H9 (cell line): ENCODE measurements around the gene TCTA. TPM values are rescaled to one million over a fixed set of nuclear protein-coding genes. Genes with fewer than 3 reads are reported as not detected.
A peak's percentile ranks its signal among the peaks of the same experiment; 100 is the strongest.

Experiments used
- DNase-seq: peaks from one replicate; pipeline ENCODE4 v3.0.0-alpha.2; 2017
- H2AFZ ChIP-seq: one replicate; pipeline ENCODE4 v1.6.1; 2013; ENCODE audit warnings: mild to moderate bottlenecking, low read length, control low read depth, moderate library complexity
- H2AK5ac ChIP-seq: 2 replicates; pipeline ENCODE4 v1.6.1; 2013; ENCODE audit warnings: low read length, control low read depth, mixed read lengths; ENCODE audit not compliant: insufficient read length
- H2BK120ac ChIP-seq: one replicate; pipeline ENCODE4 v1.6.1; 2013; ENCODE audit warnings: low read depth, mild to moderate bottlenecking, low read length, control low read depth, inconsistent platforms; ENCODE audit not compliant: poor library complexity, severe bottlenecking
- H2BK12ac ChIP-seq: 2 replicates; pipeline ENCODE4 v1.6.1; 2013; ENCODE audit warnings: low read length, control low read depth, mixed read lengths, low read depth; ENCODE audit not compliant: insufficient read length
- H2BK15ac ChIP-seq: 2 replicates; pipeline ENCODE4 v1.6.1; 2013; ENCODE audit warnings: low read depth, low read length, control low read depth
- H2BK20ac ChIP-seq: one replicate; pipeline ENCODE4 v1.6.1; 2013; ENCODE audit warnings: low read depth, mild to moderate bottlenecking, low read length, control low read depth, inconsistent platforms; ENCODE audit not compliant: poor library complexity, severe bottlenecking
- H2BK5ac ChIP-seq: 2 replicates; pipeline ENCODE4 v1.6.1; 2013; ENCODE audit warnings: low read length, control low read depth, mixed read lengths; ENCODE audit not compliant: insufficient read length
- H3K14ac ChIP-seq: 2 replicates; pipeline ENCODE4 v1.6.1; 2013; ENCODE audit warnings: low read length, control low read depth; ENCODE audit not compliant: insufficient read depth
- H3K18ac ChIP-seq: 2 replicates; pipeline ENCODE4 v1.6.1; 2013; ENCODE audit warnings: low read depth, mild to moderate bottlenecking, mixed read lengths, low read length, control low read depth; ENCODE audit not compliant: insufficient read length
- H3K23ac ChIP-seq: 2 replicates; pipeline ENCODE4 v1.6.1; 2013; ENCODE audit warnings: low read length, control low read depth, mixed read lengths, low read depth; ENCODE audit not compliant: insufficient read length
- H3K23me2 ChIP-seq: 2 replicates; pipeline ENCODE4 v1.6.1; 2013; ENCODE audit warnings: low read depth, mild to moderate bottlenecking, mixed read lengths, low read length, control low read depth; ENCODE audit not compliant: insufficient read length, poor library complexity, severe bottlenecking
- H3K27ac ChIP-seq: 2 replicates; pipeline ENCODE4 v1.5.1; 2013; ENCODE audit warnings: low read length, control low read depth, mixed read lengths, low read depth; ENCODE audit not compliant: insufficient read length
- H3K27me3 ChIP-seq: 2 replicates; pipeline ENCODE4 v1.6.1; 2013; ENCODE audit warnings: low read length, control low read depth, inconsistent platforms; ENCODE audit not compliant: insufficient read depth
- H3K4ac ChIP-seq: 2 replicates; pipeline ENCODE4 v1.6.1; 2013; ENCODE audit warnings: low read depth, mild to moderate bottlenecking, control low read depth, inconsistent platforms, low read length, moderate library complexity
- H3K4me1 ChIP-seq: 2 replicates; pipeline ENCODE4 v1.6.1; 2013; ENCODE audit warnings: low read length, control low read depth, inconsistent platforms; ENCODE audit not compliant: insufficient read depth
- H3K4me2 ChIP-seq: 2 replicates; pipeline ENCODE4 v1.6.1; 2013; ENCODE audit warnings: low read length, control low read depth, mixed read lengths; ENCODE audit not compliant: insufficient read length, insufficient read depth
- H3K56ac ChIP-seq: 2 replicates; pipeline ENCODE4 v1.6.1; 2013; ENCODE audit warnings: low read depth, mild to moderate bottlenecking, mixed read lengths, low read length, control low read depth; ENCODE audit not compliant: insufficient read length
- H3K79me1 ChIP-seq: 2 replicates; pipeline ENCODE4 v1.6.1; 2013; ENCODE audit warnings: low read depth, mild to moderate bottlenecking, moderate library complexity, low read length, control low read depth, inconsistent platforms; ENCODE audit not compliant: insufficient read depth, poor library complexity, severe bottlenecking
- H3K79me2 ChIP-seq: 2 replicates; pipeline ENCODE4 v1.6.1; 2013; ENCODE audit warnings: low read length, control low read depth, inconsistent platforms; ENCODE audit not compliant: insufficient read depth
- H3K9ac ChIP-seq: 2 replicates; pipeline ENCODE4 v1.6.1; 2013; ENCODE audit warnings: low read length, control low read depth, mixed read lengths; ENCODE audit not compliant: insufficient read length; ENCODE audit errors: extremely low read depth
- H3K9me3 ChIP-seq: one replicate; pipeline ENCODE4 v1.6.1; 2013; ENCODE audit warnings: low read depth, low read length, inconsistent platforms; ENCODE audit not compliant: control insufficient read depth
- H3T11ph ChIP-seq: one replicate; pipeline ENCODE4 v1.6.1; 2013; ENCODE audit warnings: mild to moderate bottlenecking, low read length, control low read depth, inconsistent platforms
- H4K20me1 ChIP-seq: one replicate; pipeline ENCODE4 v1.6.1; 2013; ENCODE audit not compliant: control insufficient read depth, insufficient read length, insufficient read depth
- H4K5ac ChIP-seq: 2 replicates; pipeline ENCODE4 v1.6.1; 2013; ENCODE audit warnings: low read depth, mild to moderate bottlenecking, mixed read lengths, low read length, control low read depth; ENCODE audit not compliant: insufficient read length
- H4K8ac ChIP-seq: replicated peaks from 2 replicates; pipeline ENCODE4 v1.6.1; 2013; ENCODE audit warnings: low read length, control low read depth, mixed read lengths, low read depth; ENCODE audit not compliant: insufficient read length
- H4K91ac ChIP-seq: 2 replicates; pipeline ENCODE4 v1.6.1; 2013; ENCODE audit warnings: low read depth, mild to moderate bottlenecking, moderate library complexity, mixed read lengths, low read length, control low read depth; ENCODE audit not compliant: insufficient read length
- H3K27ac Mint-ChIP-seq, 3 experiments: 2 replicates in 2 of 3; 3 replicates in 1 of 3; pipeline ENCODE4 v1.8.0; 2020 to 2021; ENCODE audit warnings: mixed read lengths in 3 of 3, mild to moderate bottlenecking in 1 of 3, moderate library complexity in 1 of 3
- H3K27me3 Mint-ChIP-seq: 2 replicates; pipeline ENCODE4 v1.8.0; 2021; ENCODE audit warnings: low read depth, mild to moderate bottlenecking, moderate library complexity, mixed read lengths
- H3K36me3 Mint-ChIP-seq, 3 experiments: 2 replicates in 2 of 3; 3 replicates in 1 of 3; pipeline ENCODE4 v1.8.0; 2020 to 2021; ENCODE audit warnings: low read depth in 3 of 3, mixed read lengths in 3 of 3; ENCODE audit not compliant: insufficient read depth in 1 of 3
- H3K4me1 Mint-ChIP-seq, 2 experiments: 2 replicates each; pipeline ENCODE4 v1.8.0; 2020; ENCODE audit warnings: mixed read lengths in 2 of 2
- H3K4me3 Mint-ChIP-seq, 2 experiments: 2 replicates in 1 of 2; 3 replicates in 1 of 2; pipeline ENCODE4 v1.8.0; 2020 to 2021; ENCODE audit warnings: mild to moderate bottlenecking in 2 of 2, mixed read lengths in 2 of 2, moderate library complexity in 1 of 2
- H3K9me3 Mint-ChIP-seq, 2 experiments: 2 replicates in 1 of 2; 3 replicates in 1 of 2; pipeline ENCODE4 v1.8.0; 2020; ENCODE audit warnings: mild to moderate bottlenecking in 2 of 2, mixed read lengths in 2 of 2, moderate library complexity in 1 of 2
- CTCF ChIP-seq: fragments of 200-600 bp; sonication (generic); conservative IDR thresholded peaks from 3 replicates; pipeline ENCODE4 v1.8.0; 2021; ENCODE audit warnings: antibody characterized with exemption, mild to moderate bottlenecking
- WGBS: extraction: QIAGEN DNeasy Blood & Tissue Kit; methylation state at CpG from one replicate; pipeline ENCODE4 v1.1.7; 2013; ENCODE audit warnings: missing lambda C conversion rate, low lambda C conversion rate, mixed read lengths; ENCODE audit not compliant: insufficient read length; ENCODE audit errors: extremely low coverage; 5-methylcytosine and 5-hydroxymethylcytosine counted together
- total RNA-seq: library from RNA; stranded (reverse); gene quantifications from 2 replicates; pipeline ENCODE4 v1.2.1, GENCODE V29; 2021

TCTA gene
- total RNA-seq, 1 experiment from 2014 or later, result 11.2 TPM

GRCh38 chr3:49388289-49388820 lies 23.9 kb upstream of the TCTA start:
- H3K4me1 Mint-ChIP-seq, result peaks cover 0 to 2% of the 10 kb centered on the region in 2 experiments; a peak in 2 of 4 replicates
- Histone ChIP-seq H2BK20ac (no peak overlapping the region), H3T11ph (no peak overlapping the region), H3K4me2 (no peak overlapping the region), H3K4ac (no peak overlapping the region), H3K56ac (no peak overlapping the region), H2BK12ac (no peak overlapping the region), H2AK5ac (no peak overlapping the region), H2BK120ac (no peak overlapping the region), H3K27ac (no peak overlapping the region), H3K18ac (no peak overlapping the region), H3K27me3 (no peaks in the 10 kb centered on the region), H4K5ac (no peak overlapping the region), H3K9ac (no peak overlapping the region), H2AFZ (no peak overlapping the region), H2BK5ac (no peak overlapping the region), H4K8ac (no peak overlapping the region), H3K9me3 (no peaks in the 10 kb centered on the region), H3K4me1 (no peaks in the 10 kb centered on the region), H4K91ac (no peak overlapping the region), H3K23ac (no peak overlapping the region), H3K14ac (no peak overlapping the region), H3K23me2 (no peaks in the 10 kb centered on the region), H3K79me1 (peaks cover 7% of the 10 kb centered on the region), H4K20me1 (no peaks in the 10 kb centered on the region), H2BK15ac (no peak overlapping the region), H3K79me2 (peaks cover 42% of the 10 kb centered on the region; the same call in 1 of the 2 replicates)
- H3K4me3 Mint-ChIP-seq, result no peak overlapping the region
- no peaks in the 10 kb centered on the region for H3K27me3 Mint-ChIP-seq
- no peaks in the 10 kb centered on the region; a peak in 1 of 5 replicates for H3K9me3 Mint-ChIP-seq
- H3K27ac Mint-ChIP-seq, result peak overlapping the region in 1 of 3 experiments; percentile 65; a peak in 1 of 7 replicates
- TF ChIP-seq CTCF, result no peak
- peaks cover 4 to 15% (median 11%) of the 10 kb centered on the region in 3 experiments; a peak in 6 of 7 replicates for H3K36me3 Mint-ChIP-seq
- no peak for DNase-seq
- WGBS, result no CpG with 5 or more reads among the region's 1 CpG
